Measurements from ENCODE around the gene LSAMP. TPM values are rescaled to one million over a fixed set of nuclear protein-coding genes. Genes with fewer than 3 reads are reported as not detected.

Gene LSAMP
- total and polyA plus RNA-seq, 2 of the 8 experiments (the other 6 are each of a cell fraction or from before 2014, with no cell fraction given): 1.8 to 5.7 TPM

DNA sequence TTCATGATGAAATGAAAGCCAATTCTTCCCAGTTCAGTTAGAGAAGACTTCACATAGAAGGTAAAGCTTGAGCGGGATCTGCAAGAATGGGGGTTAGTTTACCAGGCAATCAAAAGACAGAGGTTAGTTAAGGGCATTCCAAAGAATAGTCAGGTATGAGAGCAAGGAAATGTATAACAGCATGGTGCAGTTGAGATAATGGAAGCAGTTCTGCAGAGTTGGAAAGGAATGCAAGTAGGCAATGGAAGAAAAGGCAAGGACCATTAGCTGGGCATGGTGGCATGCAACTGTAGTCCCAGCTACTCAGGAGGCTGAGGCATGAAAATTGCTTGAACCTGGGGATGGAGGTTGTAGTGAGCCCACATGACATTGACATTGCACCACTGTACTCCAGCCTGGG lies 55.0 kb downstream of the LSAMP start:
- H3K36me3 ChIP-seq (ENCODE audit: control insufficient read depth in 2 of 4, insufficient read depth in 4 of 4, low read length in 3 of 4): no peaks in the 10 kb centered on the region
- no peak overlapping the region for H3K9ac ChIP-seq (replicated peaks in 1 of 4; ENCODE audit: extremely low read depth in 1 of 4, low read depth in 3 of 4, low read length in 3 of 4)
- no peaks in the 10 kb centered on the region for H3K23me2 ChIP-seq (ENCODE audit: low read depth, low read length)
- no peak overlapping the region for H2BK120ac ChIP-seq (replicated peaks; ENCODE audit: low read depth, low read length)
- H3K56ac ChIP-seq (replicated peaks; ENCODE audit: insufficient read length, low read depth, low read length): no peak overlapping the region
- TF ChIP-seq SP1 (IDR thresholded peaks at IDR 0.05; ENCODE audit: low read depth, low read length): peak; percentile 38; the same call in 1 of the 2 replicates
- TF ChIP-seq TEAD4 (IDR thresholded peaks at IDR 0.05; ENCODE audit: low read depth, low read length): 0 out of 2 replicates have a peak, but pooled peaks have one; percentile 41
- no peak for TF ChIP-seq JUN (IDR thresholded peaks at IDR 0.05; ENCODE audit: low read depth, low read length)
- TF ChIP-seq TAF1 (IDR thresholded peaks at IDR 0.05; ENCODE audit: low read depth, low read length): no peak
- TF ChIP-seq TBP (IDR thresholded peaks at IDR 0.05; ENCODE audit: low read depth, low read length): no peak
- TF ChIP-seq BRCA1 (IDR thresholded peaks at IDR 0.05; ENCODE audit: low read depth, low read length): no peak
- peak; percentile 37 for TF ChIP-seq NANOG (IDR thresholded peaks at IDR 0.05; ENCODE audit: insufficient read depth, low read depth, low read length, poor library complexity, severe bottlenecking)
- H3K14ac ChIP-seq (ENCODE audit: insufficient read length): no peak overlapping the region
- CTCF ChIA-PET (ENCODE audit: partially characterized antibody): interaction anchor here (1.0 kb wide), 1 partner anchor 130 kb away, joined by 3 read pairs; no protein-coding TSS in a partner anchor
- no peak overlapping the region for H2BK15ac ChIP-seq (ENCODE audit: low read length)
- H3K9me3 ChIP-seq (ENCODE audit: insufficient read depth in 2 of 2, low read depth in 1 of 2, low read length in 1 of 2): no peaks in the 10 kb centered on the region
- no peak overlapping the region for H2AK5ac ChIP-seq (ENCODE audit: low read depth, low read length)
- WGBS, 2 experiments (ENCODE audit: extremely low coverage in 1 of 2, insufficient coverage in 1 of 2, insufficient read length in 1 of 2, insufficient replicate concordance in 2 of 2, low coverage in 1 of 2, low lambda C conversion rate in 2 of 2, missing lambda C conversion rate in 1 of 2): 50% methylated on average over 1 of the region's 1 CpG; no CpG with 5 or more reads in 1 of the 2 experiments
- no peak overlapping the region for H2BK20ac ChIP-seq (ENCODE audit: low read length)
- H2BK5ac ChIP-seq (ENCODE audit: low read depth, low read length): no peak overlapping the region
- 0 out of 4 replicates have a peak overlapping the region, but pooled peaks of 1 of the 2 experiments have one; percentile 48 for H3K4me2 ChIP-seq (ENCODE audit: insufficient read depth in 1 of 2, low read depth in 2 of 2, low read length in 2 of 2)
- H3K4me1 ChIP-seq (replicated peaks in 1 of 4; ENCODE audit: control insufficient read depth in 3 of 4, insufficient read depth in 4 of 4, low read length in 3 of 4): peaks cover 3 to 12% (median 8%) of the 10 kb centered on the region in 4 experiments; a peak in 5 of 7 replicates
- no peak overlapping the region for H4K8ac ChIP-seq (ENCODE audit: extremely low read depth, insufficient read depth, low read length)
- H3K18ac ChIP-seq (ENCODE audit: extremely low read depth, low read length): no peak overlapping the region
- H3K79me1 ChIP-seq (ENCODE audit: low read depth, low read length): no peaks in the 10 kb centered on the region
- H3K27me3 ChIP-seq (replicated peaks in 1 of 4; ENCODE audit: control insufficient read depth in 3 of 4, extremely low read depth in 1 of 4, insufficient read depth in 3 of 4, low read length in 3 of 4): no peaks in the 10 kb centered on the region
- H4K20me1 ChIP-seq (replicated peaks in 1 of 2; ENCODE audit: control insufficient read depth in 1 of 2, insufficient read depth in 2 of 2, low read length in 2 of 2): no peaks in the 10 kb centered on the region
- POLR2A ChIA-PET (ENCODE audit: partially characterized antibody): no interaction called here
- H2BK12ac ChIP-seq (ENCODE audit: low read depth, low read length): no peak overlapping the region
- H3K23ac ChIP-seq (ENCODE audit: insufficient read length): no peak overlapping the region
- H3K27ac ChIP-seq (ENCODE audit: low read depth, low read length): no peak overlapping the region
- H3K79me2 ChIP-seq (ENCODE audit: control insufficient read depth in 1 of 2, insufficient read depth in 2 of 2, low read length in 2 of 2): no peaks in the 10 kb centered on the region
- H4K5ac ChIP-seq (ENCODE audit: insufficient read length, low read depth, low read length): no peak overlapping the region
- no peak overlapping the region for H3K4me3 ChIP-seq (ENCODE audit: extremely low read depth in 1 of 4, insufficient read depth in 2 of 4, low read depth in 3 of 4, low read length in 4 of 4)
- no peak overlapping the region for H4K91ac ChIP-seq (replicated peaks; ENCODE audit: insufficient read length, low read length)
- FAIRE-seq: peak; percentile 32
- DNase-seq (ENCODE audit: low read depth in 1 of 2, low spot score in 2 of 2): peak in 1 of 2 experiments; percentile 5
- H2AFZ ChIP-seq (ENCODE audit: low read length): no peak overlapping the region
- H3K4ac ChIP-seq (replicated peaks; ENCODE audit: insufficient read length, low read depth, low read length): no peak overlapping the region

Data from H1 (cell line).